Endodermal cell (in vitro differentiated cells): ENCODE data around the gene RALGPS1. TPM values are rescaled to one million over a fixed set of nuclear protein-coding genes. Genes with fewer than 3 reads are reported as not detected.

Experiments
- DNase-seq: peaks from one replicate; pipeline ENCODE4 v3.0.0-alpha.2; 2017
- H3K27ac ChIP-seq: 2 replicates; pipeline ENCODE4 v1.5.1; 2013; ENCODE audit warnings: mild to moderate bottlenecking, low read depth, low read length, moderate library complexity
- H3K27me3 ChIP-seq: 2 replicates; pipeline ENCODE4 v1.6.1; 2013; ENCODE audit warnings: mild to moderate bottlenecking, low read length, moderate library complexity; ENCODE audit not compliant: insufficient read depth, control insufficient read depth, poor library complexity, severe bottlenecking
- H3K36me3 ChIP-seq: 2 replicates; pipeline ENCODE4 v1.7.0; 2013; ENCODE audit warnings: mild to moderate bottlenecking, low read length, moderate library complexity; ENCODE audit not compliant: control insufficient read depth, insufficient read depth
- H3K4me1 ChIP-seq: one replicate; pipeline ENCODE4 v1.7.0; 2013; ENCODE audit warnings: low read length; ENCODE audit not compliant: control insufficient read depth, insufficient read depth
- H3K4me3 ChIP-seq: 2 replicates; pipeline ENCODE4 v1.5.1; 2013; ENCODE audit warnings: mild to moderate bottlenecking, low read length, moderate library complexity
- H3K9ac ChIP-seq: 2 replicates; pipeline ENCODE4 v1.6.1; 2013; ENCODE audit warnings: mild to moderate bottlenecking, low read length, moderate library complexity; ENCODE audit not compliant: poor library complexity, severe bottlenecking; ENCODE audit errors: extremely low read depth
- H3K9me3 ChIP-seq: 2 replicates; pipeline ENCODE4 v1.6.1; 2013; ENCODE audit warnings: mild to moderate bottlenecking, low read length, moderate library complexity; ENCODE audit not compliant: control insufficient read depth
- H3K27ac Mint-ChIP-seq: 2 replicates; pipeline ENCODE4 v1.8.0; 2020; ENCODE audit warnings: mixed read lengths
- H3K27me3 Mint-ChIP-seq: 2 replicates; pipeline ENCODE4 v1.8.0; 2021; ENCODE audit warnings: mild to moderate bottlenecking, mixed read lengths; ENCODE audit not compliant: insufficient read depth
- H3K36me3 Mint-ChIP-seq: 2 replicates; pipeline ENCODE4 v1.8.0; 2020; ENCODE audit warnings: low read depth, mixed read lengths
- H3K4me1 Mint-ChIP-seq: 2 replicates; pipeline ENCODE4 v1.8.0; 2020; ENCODE audit warnings: mixed read lengths
- H3K4me3 Mint-ChIP-seq: 2 replicates; pipeline ENCODE4 v1.8.0; 2020; ENCODE audit warnings: mild to moderate bottlenecking, moderate library complexity, mixed read lengths
- H3K9me3 Mint-ChIP-seq: 2 replicates; pipeline ENCODE4 v1.8.0; 2020; ENCODE audit warnings: mild to moderate bottlenecking, mixed read lengths
- CTCF ChIP-seq: fragments of 200-600 bp; sonication (generic); conservative IDR thresholded peaks from 2 replicates; pipeline ENCODE4 v1.5.0; 2021; ENCODE audit warnings: antibody characterized with exemption, mild to moderate bottlenecking
- WGBS, 2 experiments: methylation state at CpG; one replicate each; pipeline versions ENCODE4 v1.1.5 to v1.1.7; 2013; ENCODE audit warnings: missing lambda C conversion rate in 2 of 2, mixed read lengths in 1 of 2; ENCODE audit not compliant: insufficient coverage in 1 of 2, insufficient read length in 1 of 2; 5-methylcytosine and 5-hydroxymethylcytosine counted together
- total RNA-seq, 2 donors: library from RNA; stranded (reverse); fragmentation: NEBNext Ultra II Directional in 1 of 2; extraction: Animal tissue kit (Norgen Biotek cat#: 25700) in 1 of 2; gene quantifications; 2 replicates in 1 of 2; 3 replicates in 1 of 2; pipeline ENCODE4 v1.2.1, GENCODE V29; 2021

Gene RALGPS1
- total RNA-seq, 2 donors from 2014 or later: 23.3 to 25.0 TPM

GRCh38 chr9:127105805-127106465 lies 191.4 kb downstream of the RALGPS1 start:
- no peak overlapping the region for H3K4me3 ChIP-seq
- no peak overlapping the region for H3K9ac ChIP-seq
- no peaks in the 10 kb centered on the region for H3K27me3 ChIP-seq
- H3K4me1 ChIP-seq: peaks cover 3% of the 10 kb centered on the region
- no peaks in the 10 kb centered on the region for H3K27me3 Mint-ChIP-seq
- H3K4me1 Mint-ChIP-seq: peaks cover 9% of the 10 kb centered on the region
- 94 to 97% methylated on average over 6 to 7 of the region's 7 CpGs for WGBS, 2 experiments
- H3K27ac ChIP-seq: no peak overlapping the region
- no peak overlapping the region for H3K27ac Mint-ChIP-seq
- H3K4me3 Mint-ChIP-seq: no peak overlapping the region
- H3K36me3 Mint-ChIP-seq: peaks cover 22% of the 10 kb centered on the region
- DNase-seq: no peak
- H3K9me3 ChIP-seq: no peaks in the 10 kb centered on the region
- no peak for TF ChIP-seq CTCF
- H3K9me3 Mint-ChIP-seq: no peaks in the 10 kb centered on the region
- H3K36me3 ChIP-seq: no peaks in the 10 kb centered on the region

- H3K27me3 Mint-ChIP-seq: no peaks in the 10 kb centered on the region
- H3K9ac ChIP-seq: no peak overlapping the region
Measured at GRCh38 chr9:127106466-127106855, 191.9 kb downstream of the RALGPS1 start.

GRCh38 chr9:127107171-127107928 lies 192.8 kb downstream of the RALGPS1 start:
- Mint-ChIP-seq H3K36me3 (peaks cover 20% of the 10 kb centered on the region), H3K4me1 (peaks cover 21% of the 10 kb centered on the region), H3K27me3 (no peaks in the 10 kb centered on the region), H3K4me3 (no peak overlapping the region), H3K9me3 (no peaks in the 10 kb centered on the region), H3K27ac (no peak overlapping the region)
- Histone ChIP-seq H3K4me1 (peaks cover 17% of the 10 kb centered on the region), H3K27ac (no peak overlapping the region), H3K4me3 (no peak overlapping the region), H3K9ac (no peak overlapping the region), H3K27me3 (no peaks in the 10 kb centered on the region), H3K36me3 (no peaks in the 10 kb centered on the region), H3K9me3 (no peaks in the 10 kb centered on the region)
- no peak for DNase-seq
- TF ChIP-seq CTCF: no peak
- 97 to 100% methylated on average over 6 to 11 of the region's 11 CpGs for WGBS, 2 experiments

More at GRCh38 chr9:127106466-127106855, 191.9 kb downstream of the RALGPS1 start:
- Mint-ChIP-seq H3K9me3 (no peaks in the 10 kb centered on the region), H3K4me3 (no peak overlapping the region), H3K27ac (no peak overlapping the region), H3K4me1 (peaks cover 14% of the 10 kb centered on the region), H3K36me3 (peaks cover 20% of the 10 kb centered on the region)
- Histone ChIP-seq H3K9me3 (no peaks in the 10 kb centered on the region), H3K4me3 (no peak overlapping the region), H3K27me3 (no peaks in the 10 kb centered on the region), H3K36me3 (no peaks in the 10 kb centered on the region), H3K4me1 (peaks cover 8% of the 10 kb centered on the region), H3K27ac (no peak overlapping the region)
- DNase-seq: no peak
- TF ChIP-seq CTCF: no peak
- 87% methylated on average over 4 of the region's 4 CpGs; no CpG with 5 or more reads in 1 of the 2 experiments for WGBS, 2 experiments
